22Rv1 (cell line): ENCODE measurements around the gene VKORC1L1.
A peak's percentile ranks its signal among the peaks of the same experiment; 100 is the strongest.
"Not testable (repeated sequence)": the region's sequence is repeated elsewhere in the genome, so short reads cannot be mapped to it uniquely, and the experiment has no call there.

Experiments
- H3K27ac ChIP-seq: fragments of 450-650 bp; 2 replicates; pipeline ENCODE4 v1.5.1; 2017
- CTCF ChIP-seq: fragments of 450-650 bp; IDR thresholded peaks from 2 replicates; pipeline ENCODE4 v1.5.1; 2017; ENCODE audit warnings: mild to moderate bottlenecking
- ZFX ChIP-seq: fragments of 450-650 bp; IDR thresholded peaks from 2 replicates; pipeline ENCODE4 v1.6.1; 2017; ENCODE audit warnings: antibody characterized with exemption, borderline replicate concordance

VKORC1L1 gene

GRCh38 chr7:65872776-65873581 lies at the start of gene VKORC1L1:
VKORC1L1 (plus strand) TSS chr7:65873074; CDS start chr7:65873372, 298 bp downstream.
- H3K27ac ChIP-seq = peak within 1 kb of the TSS; percentile 66
- TF ChIP-seq CTCF (no peak), ZFX (no peak)

- no peak overlapping the region for H3K27ac ChIP-seq
- TF ChIP-seq ZFX (no peak), CTCF (no peak)
These were observed 45.5 kb upstream of the VKORC1L1 start for GRCh38 chr7:65827366-65827765.

- H3K27ac ChIP-seq = no peak overlapping the region
- TF ChIP-seq ZFX (no peak), CTCF (no peak)
These were observed 40.6 kb upstream of the VKORC1L1 start for GRCh38 chr7:65832281-65832680.

GRCh38 chr7:65836684-65837083 lies 36.2 kb upstream of the VKORC1L1 start:
- H3K27ac ChIP-seq = not testable (repeated sequence)

GRCh38 chr7:65837541-65837956 lies 35.3 kb upstream of the VKORC1L1 start:
- not testable (repeated sequence) for H3K27ac ChIP-seq

- H3K27ac ChIP-seq = no peak overlapping the region
- TF ChIP-seq ZFX (no peak), CTCF (no peak)
These were observed 33.0 kb upstream of the VKORC1L1 start for GRCh38 chr7:65839846-65840245.

- H3K27ac ChIP-seq = no peak overlapping the region
- TF ChIP-seq CTCF = no peak
- no peak for TF ChIP-seq ZFX
These were observed 32.4 kb upstream of the VKORC1L1 start for GRCh38 chr7:65840446-65840845.

- H3K27ac ChIP-seq = not testable (repeated sequence)
These were observed 29.3 kb upstream of the VKORC1L1 start for GRCh38 chr7:65843616-65844015.

- H3K27ac ChIP-seq = no peak overlapping the region
- no peak for TF ChIP-seq CTCF
- no peak for TF ChIP-seq ZFX
These were observed 26.8 kb upstream of the VKORC1L1 start for GRCh38 chr7:65846008-65846570.

- H3K27ac ChIP-seq = not testable (repeated sequence)
These were observed 19.4 kb upstream of the VKORC1L1 start for GRCh38 chr7:65853426-65853825.

- not testable (repeated sequence) for H3K27ac ChIP-seq
These were observed 19.0 kb upstream of the VKORC1L1 start for GRCh38 chr7:65853892-65854291.

- not testable (repeated sequence) for H3K27ac ChIP-seq
These were observed 15.5 kb upstream of the VKORC1L1 start for GRCh38 chr7:65857321-65857894.

GRCh38 chr7:65858660-65859059 lies 14.2 kb upstream of the VKORC1L1 start:
- H3K27ac ChIP-seq = not testable (repeated sequence)
